HG03196 (cell line): ENCODE measurements around the gene MTG2.

Experiments
- ATAC-seq: cut with Tn5 transposase; IDR thresholded peaks from one replicate; pipeline ENCODE4 v1.9.1; 2021; ENCODE audit not compliant: unreplicated experiment

MTG2 gene, protein sequence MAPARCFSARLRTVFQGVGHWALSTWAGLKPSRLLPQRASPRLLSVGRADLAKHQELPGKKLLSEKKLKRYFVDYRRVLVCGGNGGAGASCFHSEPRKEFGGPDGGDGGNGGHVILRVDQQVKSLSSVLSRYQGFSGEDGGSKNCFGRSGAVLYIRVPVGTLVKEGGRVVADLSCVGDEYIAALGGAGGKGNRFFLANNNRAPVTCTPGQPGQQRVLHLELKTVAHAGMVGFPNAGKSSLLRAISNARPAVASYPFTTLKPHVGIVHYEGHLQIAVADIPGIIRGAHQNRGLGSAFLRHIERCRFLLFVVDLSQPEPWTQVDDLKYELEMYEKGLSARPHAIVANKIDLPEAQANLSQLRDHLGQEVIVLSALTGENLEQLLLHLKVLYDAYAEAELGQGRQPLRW

GRCh38 chr20:62182469-62183425, at the start of gene MTG2:
TSS of gene MTG2 (plus strand) at chr20:62183028. CDS start at chr20:62193421, 10,393 bp downstream.
- ATAC-seq: peak; percentile 87

DNA sequence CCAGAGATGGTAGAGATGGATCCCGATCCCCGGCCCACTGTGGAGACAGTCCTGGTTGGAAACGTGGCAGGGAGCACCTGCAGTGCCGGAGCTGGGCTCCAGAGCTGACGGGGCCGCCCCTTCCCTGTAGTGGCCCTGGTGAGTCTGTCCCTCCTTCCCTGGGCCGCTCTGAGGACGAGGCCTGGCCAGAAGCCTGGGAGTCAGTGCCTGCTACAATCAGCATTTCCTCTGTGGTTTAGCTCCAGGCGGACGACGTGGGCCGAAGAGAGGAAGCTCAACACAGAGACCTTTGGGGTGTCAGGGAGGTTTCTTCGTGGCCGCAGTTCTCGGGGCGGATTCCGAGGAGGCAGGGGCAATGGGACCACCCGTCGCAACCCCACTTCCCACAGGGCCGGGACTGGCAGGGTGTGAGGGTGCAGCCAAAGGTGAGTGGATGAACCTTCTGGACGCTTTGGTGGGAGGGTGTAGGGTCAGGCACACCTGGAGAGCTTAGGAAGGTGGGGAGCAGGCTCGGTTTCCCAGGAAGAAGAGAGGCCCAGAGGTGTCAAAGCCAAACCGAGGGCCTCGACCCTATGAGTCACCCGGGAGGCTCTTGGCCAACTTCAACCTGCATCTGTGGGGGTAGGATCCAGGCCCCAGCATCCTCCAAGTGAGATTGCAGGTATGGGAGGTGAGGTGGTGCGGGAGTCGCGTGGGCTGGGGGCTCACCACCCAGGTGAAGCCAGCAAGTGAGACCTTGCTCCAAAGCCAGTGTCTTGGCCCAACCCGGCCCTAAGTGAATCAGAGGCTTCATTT, 49.6 kb upstream of the MTG2 start:
- ATAC-seq: no peak

GRCh38 chr20:62133864-62134263, 49.0 kb upstream of the MTG2 start:
- no peak for ATAC-seq

DNA sequence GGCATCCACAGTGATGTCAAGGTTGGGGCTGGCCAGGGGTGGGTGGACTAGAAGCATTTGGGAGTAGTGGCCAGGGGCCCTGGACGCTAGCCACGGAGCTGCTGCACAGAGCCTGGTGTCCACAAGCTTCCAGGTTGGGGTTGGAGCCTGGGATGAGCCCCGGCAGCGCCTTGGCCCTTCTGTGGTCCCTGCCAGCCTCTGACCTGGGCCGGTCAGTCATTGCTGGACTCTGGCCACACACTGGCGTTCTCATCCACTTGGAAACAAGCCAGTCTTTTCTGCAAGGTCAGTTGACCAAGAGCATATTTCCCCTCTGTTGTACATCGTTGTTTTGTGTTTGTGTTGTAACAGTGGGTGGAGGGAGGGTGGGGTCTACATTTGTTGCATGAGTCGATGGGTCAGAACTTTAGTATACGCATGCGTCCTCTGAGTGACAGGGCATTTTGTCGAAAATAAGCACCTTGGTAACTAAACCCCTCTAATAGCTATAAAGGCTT, 48.0 kb upstream of the MTG2 start:
- no peak for ATAC-seq

DNA sequence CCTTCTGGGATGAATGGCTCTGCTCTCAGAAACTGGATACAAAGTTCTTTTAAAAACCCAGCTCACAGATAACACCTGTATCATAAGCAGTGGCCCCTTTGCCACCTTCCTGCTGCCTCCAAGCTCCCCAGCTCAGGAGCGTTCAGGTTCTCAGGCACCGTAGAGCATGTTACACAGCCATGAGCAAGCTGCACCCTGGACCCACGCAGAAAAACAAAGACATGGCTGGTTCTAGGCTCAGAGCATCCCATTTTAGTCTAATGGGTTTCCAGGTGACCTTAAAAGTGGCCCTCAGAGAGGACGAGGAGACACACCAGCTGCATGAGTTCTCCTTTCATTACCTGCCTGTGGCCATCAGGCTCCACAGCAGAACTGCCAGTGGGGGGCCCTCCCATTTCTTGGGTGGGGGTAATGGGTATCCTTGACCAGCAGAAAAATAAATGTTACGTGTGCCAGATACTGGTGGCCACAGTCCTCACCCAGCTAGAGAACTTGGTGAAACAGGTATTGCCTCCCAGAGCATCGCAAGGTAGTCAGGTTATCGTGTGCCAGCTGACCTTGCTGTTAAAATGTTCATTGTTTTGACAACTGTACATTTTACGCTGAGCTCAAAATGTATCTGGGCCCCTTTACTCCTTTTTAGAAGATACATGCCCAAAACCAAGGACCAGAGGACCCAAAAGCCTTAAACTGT, 47.1 kb upstream of the MTG2 start:
- no peak for ATAC-seq

DNA sequence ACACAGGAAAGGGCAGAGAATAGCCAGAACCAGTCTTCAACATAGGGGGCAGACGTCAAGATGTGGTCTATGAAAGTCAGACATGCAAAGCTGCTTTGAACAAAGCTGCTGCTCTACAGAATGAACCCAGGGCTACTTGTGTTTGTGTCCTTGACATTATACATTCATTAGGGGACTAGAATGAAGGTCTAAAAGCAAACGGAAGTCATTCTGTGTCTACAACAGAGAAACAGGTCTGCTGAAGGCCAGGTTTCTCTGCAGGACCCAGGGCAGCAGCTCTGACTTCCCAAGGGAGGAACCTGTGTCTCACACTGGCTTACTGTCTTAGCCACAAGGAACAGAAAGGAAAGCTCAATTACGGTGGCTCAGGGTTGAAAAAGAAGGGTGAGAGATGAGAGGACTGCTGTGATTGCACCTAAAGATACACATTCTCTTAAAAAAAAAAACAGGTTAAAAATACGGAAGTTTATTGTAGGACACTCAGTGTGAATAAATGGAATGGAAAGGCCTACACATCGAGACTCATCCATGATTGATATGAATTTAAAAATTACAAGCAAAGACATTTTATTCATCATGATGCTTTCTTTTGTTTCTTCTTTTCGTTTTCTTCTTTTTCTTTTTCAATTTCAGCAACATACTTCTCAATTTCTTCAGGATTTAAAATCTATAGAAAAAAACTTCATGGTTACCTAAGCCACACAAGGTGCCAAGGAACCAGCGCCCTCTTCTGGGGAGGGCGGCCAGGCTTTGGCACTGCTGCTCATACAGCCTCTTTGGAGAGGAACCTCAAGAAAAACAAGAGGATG, 46.3 kb upstream of the MTG2 start:
- no peak for ATAC-seq

- ATAC-seq: no peak
These were observed 45.8 kb upstream of the MTG2 start for GRCh38 chr20:62137092-62137384.

DNA sequence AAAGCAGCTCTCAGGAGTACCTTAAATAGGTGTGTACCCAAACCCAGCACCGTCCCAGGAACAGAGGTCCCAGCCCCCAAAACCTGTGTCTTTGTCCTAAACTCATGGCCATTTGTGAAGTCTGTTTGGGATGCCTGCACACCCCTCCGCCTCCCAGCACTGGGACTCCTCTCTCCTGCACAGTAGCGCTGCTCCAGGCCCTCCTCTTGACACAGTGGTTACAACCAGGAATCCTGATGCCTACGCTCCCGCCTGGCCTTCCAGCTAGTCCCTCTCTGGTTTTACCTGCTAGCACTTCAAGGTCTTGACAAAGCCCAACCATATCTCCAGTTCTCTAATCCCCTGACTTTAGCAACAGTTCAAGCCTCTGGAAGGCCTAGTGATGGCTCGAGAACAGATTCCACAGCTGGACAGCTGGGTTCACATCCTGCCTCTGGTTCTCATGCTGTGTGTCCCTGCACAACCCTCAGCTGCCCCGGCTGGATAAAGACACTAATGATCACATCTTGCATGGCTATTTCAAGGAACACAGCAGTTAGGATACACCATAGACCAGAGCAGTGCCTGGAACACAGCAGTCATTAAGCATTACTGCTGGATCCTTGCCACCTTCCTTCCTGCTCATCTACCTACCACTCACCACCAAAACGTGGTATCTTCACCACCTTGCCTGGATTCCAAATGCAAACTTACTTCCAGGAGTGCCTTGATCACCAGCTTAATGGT, 45.2 kb upstream of the MTG2 start:
- no peak for ATAC-seq

DNA sequence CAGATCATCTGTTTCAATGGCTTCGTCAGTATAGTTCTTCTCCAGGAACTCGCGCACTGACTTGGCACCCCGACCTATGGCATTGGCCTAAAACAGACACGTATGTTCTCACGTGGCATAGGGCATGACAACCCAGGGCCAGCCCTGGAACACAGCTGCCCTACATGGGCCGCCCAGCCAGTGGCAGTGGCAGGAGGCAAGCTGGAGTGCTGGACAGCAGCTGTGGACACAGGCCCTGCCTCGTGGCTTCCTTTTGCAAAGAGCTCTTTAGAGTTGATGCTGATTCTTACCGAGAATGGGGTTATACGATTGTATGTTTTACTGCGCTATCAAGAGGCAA, 44.7 kb upstream of the MTG2 start:
- no peak for ATAC-seq

- no peak for ATAC-seq
These were observed 43.9 kb upstream of the MTG2 start for GRCh38 chr20:62138912-62139311.

GRCh38 chr20:62139636-62140035, 43.2 kb upstream of the MTG2 start:
- no peak for ATAC-seq

DNA sequence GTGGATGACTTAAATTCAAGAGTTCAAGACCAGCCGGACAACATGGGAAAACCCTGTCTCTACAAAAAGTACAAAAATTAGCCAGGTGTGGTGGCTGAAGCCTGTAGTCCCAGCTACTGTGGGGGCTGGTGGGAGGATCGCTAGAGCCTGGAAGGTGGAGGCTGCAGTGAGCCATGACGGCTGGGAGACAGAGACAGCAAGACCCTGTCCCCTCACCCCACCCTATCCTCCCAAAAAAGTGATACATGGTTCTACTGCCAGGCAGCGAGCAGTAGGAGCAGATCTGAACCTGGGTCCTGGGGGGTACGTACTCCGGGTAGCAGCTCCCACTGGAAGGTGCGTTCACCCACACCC, 41.8 kb upstream of the MTG2 start:
- ATAC-seq: no peak

GRCh38 chr20:62141397-62142251, 41.2 kb upstream of the MTG2 start:
- ATAC-seq: no peak

- peak; percentile 17 for ATAC-seq
These were observed 40.4 kb upstream of the MTG2 start for GRCh38 chr20:62142252-62143080.

DNA sequence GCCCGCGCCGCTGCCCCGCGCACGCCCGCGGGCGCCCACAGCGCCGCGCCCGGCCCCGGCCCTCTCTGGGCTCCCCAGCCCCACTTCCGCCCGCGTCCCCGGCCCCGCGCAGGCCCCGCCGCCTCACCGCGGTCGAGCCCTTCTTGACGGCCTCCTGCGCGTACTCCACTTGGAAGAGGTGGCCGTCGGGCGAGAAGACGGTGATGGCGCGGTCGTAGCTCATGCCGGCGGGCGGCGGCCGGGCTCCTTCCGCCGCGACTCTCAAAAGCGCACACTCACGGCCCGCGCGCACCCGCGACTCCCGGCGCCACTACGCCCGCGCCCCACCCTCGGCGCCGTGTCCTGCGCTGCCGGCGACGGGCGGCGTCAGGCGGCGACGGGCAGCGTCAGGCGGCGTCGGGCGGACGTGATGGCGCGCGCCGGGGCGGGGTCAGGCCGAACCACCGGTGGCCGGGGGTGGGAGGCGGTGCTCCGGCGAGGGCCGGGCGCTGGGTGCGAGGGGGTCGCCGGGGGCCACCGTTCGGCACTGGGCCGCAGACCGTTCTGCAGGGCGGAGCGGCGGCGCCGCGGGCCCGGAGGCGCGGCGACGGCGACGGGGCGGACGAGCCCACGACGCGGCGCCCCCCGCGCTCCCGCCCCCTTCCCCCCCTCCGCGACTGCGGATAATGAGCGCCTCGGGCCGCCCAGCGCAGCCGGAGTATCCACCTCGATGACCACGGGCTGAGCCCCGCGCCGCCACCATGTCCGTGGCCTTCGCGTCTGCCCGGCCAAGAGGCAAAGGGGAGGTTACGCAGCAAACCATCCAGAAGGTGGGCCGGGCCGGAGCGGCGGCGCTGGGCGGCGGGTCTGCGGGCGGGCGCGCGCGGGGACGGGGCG, 39.5 kb upstream of the MTG2 start, which contains the start of the genes PSMA7 and SS18L1:
Gene PSMA7 (minus strand): TSS at position 314 of the 876 bp plus-strand sequence. CDS start 91 bp downstream, at position 223.
Gene SS18L1 (plus strand): TSS at position 689 of the 876 bp plus-strand sequence. CDS start 52 bp downstream, at position 741.
- ATAC-seq: peak; percentile 70
